NCI-H2227 (cell line): ENCODE data around the gene FSTL1.

Experiments used
- DNase-seq: peaks from one replicate; lab custom pipeline; 2025; ENCODE audit not compliant: unreplicated experiment; lab: John Stamatoyannopoulos, UW

The FSTL1 gene

DNA sequence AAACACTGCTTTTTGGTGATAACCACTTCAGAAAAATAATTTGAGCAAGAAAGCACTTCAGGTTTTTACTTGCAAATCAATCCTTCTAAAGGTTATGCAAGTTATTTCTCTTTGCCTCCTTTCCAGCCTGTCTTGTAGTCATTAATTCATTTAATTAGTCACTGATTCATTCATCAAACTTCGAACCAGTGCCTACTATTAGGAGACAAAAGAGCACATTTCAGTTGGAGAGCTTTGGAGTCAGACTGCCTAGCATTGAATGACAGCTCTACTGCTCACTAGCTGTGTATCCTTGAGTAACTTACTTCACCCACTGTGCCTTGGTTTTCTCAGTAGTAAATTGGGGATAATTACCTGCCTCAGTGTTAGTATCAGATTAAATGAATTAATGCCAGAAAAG lies 86.7 kb downstream of the FSTL1 start:
- no peak for DNase-seq

DNA sequence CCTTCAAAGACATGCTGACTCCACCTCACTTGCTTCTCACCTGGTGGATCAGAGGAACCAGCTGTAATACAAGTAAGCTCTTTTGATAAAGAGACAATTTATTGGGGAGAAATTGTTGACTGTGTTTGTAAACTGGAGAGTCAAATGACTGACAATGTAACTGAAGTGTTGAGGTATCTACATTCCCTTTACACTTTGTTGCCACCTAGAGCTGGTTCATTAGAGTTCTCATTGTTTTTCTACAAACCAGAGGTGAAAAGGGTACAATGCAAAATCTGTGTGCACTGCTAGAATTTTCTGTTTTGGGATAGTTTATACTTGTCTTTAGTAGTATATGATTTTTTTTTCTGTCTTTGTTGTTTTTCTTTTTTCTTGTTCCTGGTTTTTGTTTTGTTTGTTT lies 93.0 kb downstream of the FSTL1 start:
- DNase-seq: no peak

DNA sequence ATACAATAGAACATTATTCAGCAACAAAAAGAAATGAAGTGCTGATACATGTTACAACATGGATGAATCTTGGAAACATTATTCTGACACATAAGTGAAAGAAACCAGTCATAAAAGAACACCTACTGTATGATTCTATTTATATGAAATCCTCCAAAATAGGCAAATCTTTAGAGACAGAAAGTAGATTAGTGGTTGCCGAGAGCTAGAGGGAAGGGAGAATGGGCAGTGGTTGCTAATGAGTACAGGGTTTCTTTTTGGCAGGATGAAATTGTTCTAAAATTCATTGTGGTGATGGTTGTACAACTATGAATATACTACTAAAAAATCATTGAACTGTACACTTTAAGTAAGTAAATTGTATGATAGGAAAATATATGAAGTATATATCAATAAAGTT lies 95.3 kb downstream of the FSTL1 start:
- DNase-seq: no peak

DNA sequence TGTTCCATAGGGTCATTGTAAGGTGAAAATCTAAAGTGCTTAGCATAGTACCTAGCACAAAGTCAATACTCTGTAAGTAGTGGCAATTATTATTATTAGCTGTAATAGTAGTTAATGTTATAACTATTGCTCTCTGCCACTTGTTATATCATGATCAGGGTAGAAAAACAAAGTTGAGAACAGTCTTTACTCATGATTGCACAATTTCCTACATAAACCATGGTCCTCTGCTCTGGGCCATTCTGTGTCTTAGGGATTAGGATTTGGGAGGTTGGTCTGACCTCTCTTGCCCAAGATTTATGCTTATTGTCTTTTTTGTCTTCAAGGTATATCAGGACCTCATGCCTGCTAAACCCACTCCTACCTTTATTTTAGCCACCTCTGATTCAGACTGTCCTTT lies 97.3 kb downstream of the FSTL1 start:
- no peak for DNase-seq

DNA sequence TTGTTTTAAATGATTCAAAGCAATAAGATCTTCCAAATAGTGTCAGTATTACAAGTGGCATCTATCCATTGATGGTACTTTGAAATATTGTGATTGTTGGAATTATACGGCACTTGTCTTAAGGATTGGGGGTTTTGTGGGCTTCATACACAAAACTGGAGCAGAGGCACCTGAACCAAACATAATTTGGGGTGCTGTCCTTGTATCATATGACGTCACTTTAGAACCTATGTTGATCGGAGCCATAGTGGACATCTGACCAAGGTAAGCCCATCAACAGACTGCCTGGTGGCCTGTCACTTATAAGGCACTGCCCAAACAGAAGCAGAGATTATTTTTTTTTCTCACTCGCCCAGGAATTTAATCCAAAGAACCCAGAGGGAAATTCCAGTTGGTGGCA lies 98.8 kb downstream of the FSTL1 start:
- no peak for DNase-seq

DNA sequence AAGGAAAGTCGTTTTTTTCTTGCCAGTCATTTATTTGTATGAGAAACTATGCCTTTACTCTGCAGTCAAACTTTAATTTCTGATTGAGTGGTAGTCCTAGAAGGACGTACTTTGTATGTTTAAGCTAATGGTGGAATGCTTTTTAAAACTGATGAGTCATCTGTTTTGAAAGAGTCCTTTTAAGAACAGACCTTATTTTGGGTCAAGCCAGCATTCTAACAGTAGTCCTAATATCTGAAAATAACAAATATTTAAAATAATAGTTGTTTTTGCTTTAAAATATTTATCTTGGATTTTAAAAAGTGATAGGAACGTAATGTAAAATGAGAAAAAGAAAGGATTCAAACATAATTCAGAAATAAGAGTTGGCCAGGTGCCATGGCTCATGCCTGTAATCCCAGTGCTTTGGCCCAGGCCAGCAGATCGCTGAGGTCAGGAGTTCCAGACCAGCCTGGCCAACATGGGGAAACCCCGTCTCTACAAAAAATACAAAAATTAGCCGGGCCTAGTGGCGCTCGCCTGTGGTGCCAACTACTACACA lies 100.3 kb downstream of the FSTL1 start:
- DNase-seq: peak; percentile 2

DNA sequence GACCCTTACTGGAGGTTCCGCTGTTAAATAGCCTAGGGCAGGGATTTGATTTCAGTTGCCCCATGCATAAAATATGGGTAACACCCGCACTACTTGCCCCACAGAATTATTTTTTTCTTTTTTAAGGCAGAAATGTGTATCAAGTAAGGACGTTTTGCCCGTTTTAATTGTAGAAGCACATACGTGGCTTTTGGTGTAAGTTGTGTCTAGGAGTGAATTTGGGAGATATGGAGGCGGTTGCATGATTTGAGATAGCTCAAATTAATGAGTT lies 101.0 kb downstream of the FSTL1 start:
- DNase-seq: peak; percentile 20

DNA sequence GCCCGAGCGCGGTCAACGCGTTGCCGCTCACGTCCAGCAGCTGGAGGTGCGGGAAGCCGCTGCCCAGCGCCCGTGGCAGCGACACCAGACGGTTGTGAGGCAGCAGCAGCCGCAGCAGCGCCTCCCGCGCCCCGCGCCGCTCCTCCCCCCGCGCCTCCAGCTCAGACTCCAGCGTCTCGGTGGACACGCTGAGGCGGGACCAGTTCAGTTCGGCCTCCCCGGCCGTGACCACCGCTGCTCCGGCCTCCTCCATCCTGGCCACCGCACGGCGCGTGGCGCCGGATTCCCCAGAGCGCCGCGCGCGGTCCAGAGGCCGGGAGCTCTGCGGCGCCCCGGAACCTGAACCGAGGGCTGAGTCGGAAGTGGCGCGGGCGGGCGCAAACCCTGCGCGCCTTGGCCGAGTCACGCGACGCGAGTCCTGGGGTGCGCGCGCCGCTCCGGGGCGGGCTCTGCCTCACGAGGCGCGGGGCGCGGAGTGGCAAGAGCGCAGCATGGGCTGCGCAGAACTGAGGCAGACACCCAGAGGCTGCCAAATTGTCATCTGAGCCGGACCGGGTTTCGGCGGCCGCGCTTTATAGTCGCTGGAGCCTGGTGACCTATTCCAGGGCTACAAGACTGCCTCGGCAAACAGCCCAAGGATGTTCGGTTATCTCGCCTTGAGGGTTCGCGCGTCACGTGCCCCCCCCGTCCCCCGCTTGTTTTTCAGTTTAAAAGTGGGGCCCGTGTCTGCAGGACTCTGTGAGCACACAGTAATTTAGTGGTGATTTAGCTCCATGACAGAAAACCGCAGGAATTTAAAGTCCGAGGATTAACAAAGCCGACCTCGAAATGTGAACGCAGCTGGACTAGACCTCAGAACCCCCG lies 101.6 kb downstream of the FSTL1 start, which contains the start of gene LRRC58:
LRRC58 (minus strand) TSS at position 364 of the 864 bp plus-strand sequence; CDS start at position 253, 111 bp downstream.
- DNase-seq: peak; percentile 94

DNA sequence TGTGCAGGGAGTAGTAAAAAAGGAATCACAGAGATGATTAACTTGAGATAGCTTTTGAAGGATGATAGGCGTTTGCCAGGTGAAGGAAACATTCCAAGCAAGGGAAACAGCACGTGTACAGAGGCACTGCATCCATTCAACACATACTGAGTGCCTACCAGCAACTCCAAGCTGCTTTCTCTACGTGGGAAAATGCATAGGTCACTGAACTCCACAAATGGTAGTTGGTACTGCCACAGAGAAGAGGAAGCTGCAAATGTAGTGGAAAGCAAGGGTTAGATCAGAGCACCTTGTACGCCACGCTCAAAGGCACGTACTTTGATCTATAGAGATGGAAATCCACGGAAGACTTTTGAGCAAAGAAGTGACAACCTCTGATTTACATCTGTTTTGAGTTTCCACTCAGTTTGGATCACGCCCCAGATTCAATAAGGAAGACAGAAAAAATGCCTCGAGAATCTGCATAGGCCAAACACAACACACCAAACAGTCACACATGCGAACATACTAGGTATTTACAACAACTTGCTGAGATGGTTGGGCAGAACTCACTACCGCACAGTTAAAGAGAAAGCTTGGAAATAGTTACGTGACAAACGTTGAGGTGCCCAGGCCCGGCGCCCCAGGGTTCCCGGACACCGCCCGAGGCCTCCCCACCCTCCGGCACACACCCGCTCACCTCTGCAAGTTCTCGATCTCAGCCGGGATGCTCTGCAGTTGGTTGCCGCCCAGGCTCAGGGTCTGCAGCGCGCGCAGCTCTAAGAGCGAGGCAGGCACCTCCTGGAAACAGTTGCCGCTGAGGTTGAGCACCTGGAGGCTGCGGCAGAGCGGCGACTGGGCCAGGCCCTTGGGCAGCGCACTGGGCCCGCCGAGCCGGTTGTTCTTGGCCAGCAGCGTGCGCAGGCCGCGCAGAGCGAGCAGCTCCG lies 102.5 kb downstream of the FSTL1 start:
- peak; percentile 83 for DNase-seq

DNA sequence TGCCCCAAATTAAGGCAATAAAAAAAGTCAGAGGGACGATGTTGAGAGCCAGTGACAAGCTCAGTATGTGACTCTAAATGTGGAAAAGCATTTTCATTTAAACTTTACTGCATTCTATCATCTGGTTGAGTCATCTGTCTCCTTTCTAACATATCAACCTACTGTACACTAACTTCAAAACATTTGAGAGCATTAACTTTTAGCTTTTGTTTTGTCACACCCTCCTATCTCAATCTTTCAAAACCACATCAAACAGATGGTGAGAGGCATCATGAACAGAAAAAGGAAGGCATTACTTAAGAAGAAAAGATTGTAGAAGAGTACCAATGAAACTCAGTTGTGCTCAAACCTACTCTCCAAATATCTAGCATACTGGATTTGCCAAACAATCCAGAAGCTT lies 106.4 kb downstream of the FSTL1 start:
- DNase-seq: no peak
